COLO829 (cell line): ENCODE results near the gene YDJC.

Experiments
- DNase-seq: peaks from one replicate; pipeline ENCODE4 v3.0.0; 2012; ENCODE audit warnings: low spot score

Gene YDJC

DNA sequence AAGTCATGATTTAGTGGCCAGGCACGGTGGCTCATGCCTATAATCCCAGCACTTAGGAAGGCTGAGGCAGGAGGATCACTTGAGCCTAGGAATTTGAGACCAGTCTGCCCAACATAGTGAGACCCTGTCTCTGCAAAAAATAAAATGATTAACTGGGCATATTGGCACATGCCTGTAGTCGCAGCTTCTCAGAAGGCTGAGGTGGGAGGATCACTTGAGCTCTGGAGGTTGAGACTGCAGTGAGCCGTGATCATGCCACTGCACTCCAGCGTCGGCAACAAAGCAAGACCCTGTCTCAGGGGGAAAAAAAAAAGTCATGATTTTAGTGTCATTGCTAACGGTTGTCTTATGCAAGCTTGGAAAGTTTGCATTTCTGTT lies 50.4 kb downstream of the YDJC start:
- no peak for DNase-seq
